CD14-positive monocyte (primary cell): ENCODE results near the gene CDC7. TPM values are rescaled to one million over a fixed set of nuclear protein-coding genes. Genes with fewer than 3 reads are reported as not detected.

Source experiments
- DNase-seq, 3 donors: peaks; one replicate each; pipeline ENCODE4 v3.0.0-alpha.2; 2011 to 2022
- H2AFZ ChIP-seq: 2 replicates; pipeline ENCODE4 v1.6.0; 2012; ENCODE audit warnings: mild to moderate bottlenecking, low read depth, low read length, inconsistent platforms; ENCODE audit not compliant: insufficient read depth, poor library complexity, severe bottlenecking
- H3K27ac ChIP-seq, 2 donors: 1 replicate in 1 of 2; 2 replicates in 1 of 2; pipeline ENCODE4 v1.5.1; 2012 to 2013; ENCODE audit warnings: low read length in 2 of 2, control low read depth in 1 of 2, inconsistent platforms in 1 of 2, low read depth in 1 of 2, mild to moderate bottlenecking in 1 of 2
- H3K27me3 ChIP-seq, 2 donors: one replicate each; pipeline versions ENCODE4 v1.6.0 to v1.6.1; 2011 to 2013; ENCODE audit warnings: low read length in 2 of 2; ENCODE audit not compliant: control insufficient read depth in 2 of 2, insufficient read depth in 2 of 2
- H3K36me3 ChIP-seq, 2 donors: replicated peaks in 1 of 2; 1 replicate in 1 of 2; 2 replicates in 1 of 2; pipeline versions ENCODE4 v1.5.1 to v1.6.1; 2012 to 2013; ENCODE audit warnings: low read length in 2 of 2, control low read depth in 1 of 2, inconsistent platforms in 1 of 2, mild to moderate bottlenecking in 1 of 2; ENCODE audit not compliant: insufficient read depth in 2 of 2, control insufficient read depth in 1 of 2
- H3K4me1 ChIP-seq, 2 donors: 1 replicate in 1 of 2; 2 replicates in 1 of 2; pipeline versions ENCODE4 v1.5.1 to v1.6.1; 2012 to 2013; ENCODE audit warnings: low read length in 2 of 2, control low read depth in 1 of 2, inconsistent platforms in 1 of 2, mild to moderate bottlenecking in 1 of 2, moderate library complexity in 1 of 2; ENCODE audit not compliant: insufficient read depth in 2 of 2, control insufficient read depth in 1 of 2
- H3K4me2 ChIP-seq: replicated peaks from 2 replicates; pipeline ENCODE3; 2012; ENCODE audit warnings: low read length, moderate library complexity, mild to moderate bottlenecking; ENCODE audit not compliant: poor library complexity, severe bottlenecking; ENCODE audit errors: extremely low read depth
- H3K4me3 ChIP-seq, 3 experiments: fragments of 200-600 bp in 1 of 3; sonication (generic) in 1 of 3; replicated peaks in 1 of 3; 1 replicate in 2 of 3; 2 replicates in 1 of 3; pipeline ENCODE4 v1.5.1; 2011 to 2013; ENCODE audit warnings: low read length in 3 of 3, mild to moderate bottlenecking in 3 of 3, control low read depth in 2 of 3, low read depth in 2 of 3, inconsistent platforms in 1 of 3, moderate library complexity in 1 of 3
- H3K79me2 ChIP-seq: 2 replicates; pipeline ENCODE4 v1.6.0; 2012; ENCODE audit warnings: mild to moderate bottlenecking, control low read depth, inconsistent platforms, low read length, moderate library complexity; ENCODE audit not compliant: insufficient read depth
- H3K9ac ChIP-seq: 2 replicates; pipeline ENCODE4 v1.6.0; 2017; ENCODE audit warnings: low read length, mild to moderate bottlenecking; ENCODE audit not compliant: insufficient read depth, poor library complexity, severe bottlenecking
- H3K9me3 ChIP-seq, 2 donors: replicated peaks in 1 of 2; 1 replicate in 1 of 2; 2 replicates in 1 of 2; pipeline versions ENCODE4 v1.5.1 to v1.6.1; 2012 to 2013; ENCODE audit warnings: low read length in 2 of 2, control low read depth in 1 of 2; ENCODE audit not compliant: control insufficient read depth in 1 of 2, insufficient read depth in 1 of 2
- H4K20me1 ChIP-seq: 2 replicates; pipeline ENCODE4 v1.6.0; 2012; ENCODE audit warnings: mild to moderate bottlenecking, low read length, control low read depth, moderate library complexity; ENCODE audit not compliant: insufficient read depth
- H3K27ac Mint-ChIP-seq, 7 donors: one replicate each; pipeline ENCODE4 v1.8.0; 2020; ENCODE audit warnings: mild to moderate bottlenecking in 7 of 7, mixed read lengths in 7 of 7, moderate library complexity in 6 of 7, inconsistent platforms in 2 of 7
- H3K27me3 Mint-ChIP-seq, 3 donors: one replicate each; pipeline ENCODE4 v1.8.0; 2021 to 2022; ENCODE audit warnings: low read depth in 3 of 3, mild to moderate bottlenecking in 3 of 3, mixed read lengths in 3 of 3, moderate library complexity in 3 of 3, inconsistent platforms in 1 of 3
- H3K36me3 Mint-ChIP-seq, 2 donors: one replicate each; pipeline ENCODE4 v1.8.0; 2020; ENCODE audit warnings: mixed read lengths in 2 of 2, inconsistent platforms in 1 of 2, mild to moderate bottlenecking in 1 of 2
- H3K4me1 Mint-ChIP-seq: one replicate; pipeline ENCODE4 v1.8.0; 2020; ENCODE audit warnings: mild to moderate bottlenecking, mixed read lengths
- H3K4me3 Mint-ChIP-seq, 2 donors: one replicate each; pipeline ENCODE4 v1.8.0; 2020; ENCODE audit warnings: mild to moderate bottlenecking in 2 of 2, mixed read lengths in 2 of 2, moderate library complexity in 1 of 2
- H3K9me3 Mint-ChIP-seq, 7 donors: one replicate each; pipeline ENCODE4 v1.8.0; 2020 to 2022; ENCODE audit warnings: mixed read lengths in 7 of 7, mild to moderate bottlenecking in 6 of 7, moderate library complexity in 6 of 7, inconsistent platforms in 2 of 7
- WGBS: methylation state at CpG from one replicate; pipeline ENCODE4 v1.1.5; 2013; ENCODE audit warnings: missing lambda C conversion rate; ENCODE audit not compliant: insufficient coverage; 5-methylcytosine and 5-hydroxymethylcytosine counted together
- intact Hi-C, 2 donors: fragments of 100-400 bp; cut with micrococcal nuclease; formaldehyde crosslinking; loops; one replicate each; pipeline versions ENCODE4 v1.15.0 to v1.15.1; 2023
- polyA plus RNA-seq, 3 donors: library from polyadenylated mRNA; depleted of rRNA in 1 of 3; unstranded in 2 of 3; stranded (reverse) in 1 of 3; fragments of 300-500 nt in 2 of 3; fragments of >200 nt in 1 of 3; fragmentation: Illumina TruSeq in 2 of 3; gene quantifications; 1 replicate in 2 of 3; 2 replicates in 1 of 3; pipeline ENCODE4 v1.2.3, GENCODE V29; 2012 to 2021
- TF ChIP-seq, protein P1 (sequence below): fragments of 200-600 bp; IDR thresholded peaks from one replicate; pipeline ENCODE4 v1.8.0; 2022; ENCODE audit warnings: antibody characterized with exemption, mild to moderate bottlenecking

CDC7 gene
- polyA plus RNA-seq, 3 donors = 1.5 to 2.3 (median 1.5) TPM

GRCh38 chr1:91537987-91538304 lies 37.3 kb downstream of the CDC7 start:
- Histone ChIP-seq H3K27me3 (no peaks in the 10 kb centered on the region), H3K4me3 (no peak overlapping the region), H3K9me3 (no peaks in the 10 kb centered on the region), H3K4me1 (no peaks in the 10 kb centered on the region), H4K20me1 (no peaks in the 10 kb centered on the region), H3K79me2 (no peaks in the 10 kb centered on the region), H2AFZ (no peak overlapping the region), H3K9ac (no peak overlapping the region), H3K27ac (no peak overlapping the region), H3K36me3 (no peaks in the 10 kb centered on the region), H3K4me2 (no peak overlapping the region)
- Mint-ChIP-seq H3K9me3 (peaks cover 0 to 2% (median 0%) of the 10 kb centered on the region in 7 donors), H3K27ac (no peak overlapping the region), H3K4me1 (no peaks in the 10 kb centered on the region), H3K4me3 (no peak overlapping the region), H3K27me3 (peaks cover 0 to 3% (median 0%) of the 10 kb centered on the region in 3 donors), H3K36me3 (peaks cover 0 to 1% of the 10 kb centered on the region in 2 donors)
- DNase-seq = no peak
- TF ChIP-seq, protein P1, sequence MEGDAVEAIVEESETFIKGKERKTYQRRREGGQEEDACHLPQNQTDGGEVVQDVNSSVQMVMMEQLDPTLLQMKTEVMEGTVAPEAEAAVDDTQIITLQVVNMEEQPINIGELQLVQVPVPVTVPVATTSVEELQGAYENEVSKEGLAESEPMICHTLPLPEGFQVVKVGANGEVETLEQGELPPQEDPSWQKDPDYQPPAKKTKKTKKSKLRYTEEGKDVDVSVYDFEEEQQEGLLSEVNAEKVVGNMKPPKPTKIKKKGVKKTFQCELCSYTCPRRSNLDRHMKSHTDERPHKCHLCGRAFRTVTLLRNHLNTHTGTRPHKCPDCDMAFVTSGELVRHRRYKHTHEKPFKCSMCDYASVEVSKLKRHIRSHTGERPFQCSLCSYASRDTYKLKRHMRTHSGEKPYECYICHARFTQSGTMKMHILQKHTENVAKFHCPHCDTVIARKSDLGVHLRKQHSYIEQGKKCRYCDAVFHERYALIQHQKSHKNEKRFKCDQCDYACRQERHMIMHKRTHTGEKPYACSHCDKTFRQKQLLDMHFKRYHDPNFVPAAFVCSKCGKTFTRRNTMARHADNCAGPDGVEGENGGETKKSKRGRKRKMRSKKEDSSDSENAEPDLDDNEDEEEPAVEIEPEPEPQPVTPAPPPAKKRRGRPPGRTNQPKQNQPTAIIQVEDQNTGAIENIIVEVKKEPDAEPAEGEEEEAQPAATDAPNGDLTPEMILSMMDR = no peak
- WGBS = no CpG with 5 or more reads among the region's 2 CpGs
- intact Hi-C loops = no loop called here

DNA sequence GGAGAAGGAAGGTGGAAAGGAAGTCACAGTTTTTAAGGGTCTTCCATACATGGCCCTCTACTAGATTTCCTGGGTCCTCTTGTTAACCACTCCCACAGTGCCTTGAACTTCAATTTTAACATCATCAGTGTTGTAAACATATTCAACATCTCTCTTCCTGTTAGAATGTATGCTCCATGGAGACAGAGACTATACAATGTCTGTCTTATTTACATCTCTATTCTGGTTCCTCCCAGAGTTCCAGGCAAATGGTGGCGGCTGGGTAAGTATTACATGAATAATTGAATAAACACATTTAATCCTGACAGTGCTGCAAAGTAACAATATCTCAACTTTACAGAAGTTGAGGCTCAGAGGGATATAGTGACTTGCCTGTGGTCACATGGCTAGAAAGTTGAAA lies 40.3 kb downstream of the CDC7 start:
- H3K36me3 Mint-ChIP-seq = no peaks in the 10 kb centered on the region
- H3K9me3 Mint-ChIP-seq = peaks cover 0 to 2% (median 0%) of the 10 kb centered on the region in 7 donors
- H3K4me1 Mint-ChIP-seq = no peaks in the 10 kb centered on the region
- no peak overlapping the region for H3K4me2 ChIP-seq
- H3K9ac ChIP-seq = no peak overlapping the region
- TF ChIP-seq, protein P1 = no peak
- H3K27me3 ChIP-seq = no peaks in the 10 kb centered on the region
- DNase-seq = no peak
- no peak overlapping the region for H3K27ac Mint-ChIP-seq
- no peaks in the 10 kb centered on the region for H3K36me3 ChIP-seq
- no peak overlapping the region for H3K4me3 Mint-ChIP-seq
- H3K4me3 ChIP-seq = no peak overlapping the region
- H3K79me2 ChIP-seq = no peaks in the 10 kb centered on the region
- no peak overlapping the region for H2AFZ ChIP-seq
- no peaks in the 10 kb centered on the region for H4K20me1 ChIP-seq
- no CpG with 5 or more reads among the region's 1 CpG for WGBS
- no peak overlapping the region for H3K27ac ChIP-seq
- peaks cover 2 to 5% (median 3%) of the 10 kb centered on the region in 3 donors for H3K27me3 Mint-ChIP-seq
- no peaks in the 10 kb centered on the region for H3K4me1 ChIP-seq
- no peaks in the 10 kb centered on the region for H3K9me3 ChIP-seq
- intact Hi-C loops = no loop called here
